Fibroblast of skin of left biceps (primary cell): Measurements from ENCODE around the gene FAXDC2.

Source experiments
- DNase-seq, 2 experiments: peaks; one replicate each; pipeline ENCODE4 v3.0.0-alpha.2; 2013; ENCODE audit warnings: low read depth in 2 of 2

Gene FAXDC2

GRCh38 chr5:154850255-154851062 lies at the start of gene FAXDC2:
FAXDC2 (minus strand) TSS chr5:154850603; CDS start chr5:154838178, 12,425 bp downstream.
- DNase-seq, result peak; percentile 39 to 44

- DNase-seq, result no peak
Measured at GRCh38 chr5:154900066-154900465, 49.7 kb upstream of the FAXDC2 start.

- DNase-seq, result no peak
Measured at GRCh38 chr5:154899151-154899816, 48.9 kb upstream of the FAXDC2 start.

- DNase-seq, result no peak
Measured at GRCh38 chr5:154898210-154898609, 47.8 kb upstream of the FAXDC2 start.

- DNase-seq, result no peak
Measured at GRCh38 chr5:154896562-154897165, 46.3 kb upstream of the FAXDC2 start.

GRCh38 chr5:154895606-154896561 lies 45.5 kb upstream of the FAXDC2 start:
- no peak for DNase-seq

- no peak for DNase-seq
Measured at GRCh38 chr5:154893381-154893780, 43.0 kb upstream of the FAXDC2 start.

GRCh38 chr5:154892369-154892771 lies 42.0 kb upstream of the FAXDC2 start:
- no peak for DNase-seq

- DNase-seq, result no peak
Measured at GRCh38 chr5:154885439-154885838, 35.0 kb upstream of the FAXDC2 start.

GRCh38 chr5:154884424-154884823 lies 34.0 kb upstream of the FAXDC2 start:
- DNase-seq, result no peak

GRCh38 chr5:154881986-154882385 lies 31.6 kb upstream of the FAXDC2 start:
- no peak for DNase-seq

- no peak for DNase-seq
Measured at GRCh38 chr5:154878642-154879335, 28.4 kb upstream of the FAXDC2 start.

- no peak for DNase-seq
Measured at GRCh38 chr5:154873791-154874331, 23.5 kb upstream of the FAXDC2 start.

GRCh38 chr5:154871734-154872133 lies 21.3 kb upstream of the FAXDC2 start:
- no peak for DNase-seq

- no peak for DNase-seq
Measured at GRCh38 chr5:154868702-154869101, 18.3 kb upstream of the FAXDC2 start.

- DNase-seq, result no peak
Measured at GRCh38 chr5:154866841-154867240, 16.4 kb upstream of the FAXDC2 start.

GRCh38 chr5:154865466-154866184 lies 15.2 kb upstream of the FAXDC2 start:
- no peak for DNase-seq

GRCh38 chr5:154863291-154864080 lies 13.1 kb upstream of the FAXDC2 start:
- DNase-seq, result no peak

- DNase-seq, result no peak
Measured at GRCh38 chr5:154862766-154863165, 12.4 kb upstream of the FAXDC2 start.
